CD14-positive monocyte (primary cell): ENCODE data around the gene GPR26. TPM values are rescaled to one million over a fixed set of nuclear protein-coding genes. Genes with fewer than 3 reads are reported as not detected.

ENCODE experiments used
- DNase-seq, 3 donors: peaks; one replicate each; pipeline ENCODE4 v3.0.0-alpha.2; 2011 to 2022
- H2AFZ ChIP-seq: 2 replicates; pipeline ENCODE4 v1.6.0; 2012; ENCODE audit warnings: mild to moderate bottlenecking, low read depth, low read length, inconsistent platforms; ENCODE audit not compliant: insufficient read depth, poor library complexity, severe bottlenecking
- H3K27ac ChIP-seq, 2 donors: 1 replicate in 1 of 2; 2 replicates in 1 of 2; pipeline ENCODE4 v1.5.1; 2012 to 2013; ENCODE audit warnings: low read length in 2 of 2, control low read depth in 1 of 2, inconsistent platforms in 1 of 2, low read depth in 1 of 2, mild to moderate bottlenecking in 1 of 2
- H3K27me3 ChIP-seq, 2 donors: one replicate each; pipeline versions ENCODE4 v1.6.0 to v1.6.1; 2011 to 2013; ENCODE audit warnings: low read length in 2 of 2; ENCODE audit not compliant: control insufficient read depth in 2 of 2, insufficient read depth in 2 of 2
- H3K36me3 ChIP-seq, 2 donors: replicated peaks in 1 of 2; 1 replicate in 1 of 2; 2 replicates in 1 of 2; pipeline versions ENCODE4 v1.5.1 to v1.6.1; 2012 to 2013; ENCODE audit warnings: low read length in 2 of 2, control low read depth in 1 of 2, inconsistent platforms in 1 of 2, mild to moderate bottlenecking in 1 of 2; ENCODE audit not compliant: insufficient read depth in 2 of 2, control insufficient read depth in 1 of 2
- H3K4me1 ChIP-seq, 2 donors: 1 replicate in 1 of 2; 2 replicates in 1 of 2; pipeline versions ENCODE4 v1.5.1 to v1.6.1; 2012 to 2013; ENCODE audit warnings: low read length in 2 of 2, control low read depth in 1 of 2, inconsistent platforms in 1 of 2, mild to moderate bottlenecking in 1 of 2, moderate library complexity in 1 of 2; ENCODE audit not compliant: insufficient read depth in 2 of 2, control insufficient read depth in 1 of 2
- H3K4me2 ChIP-seq: replicated peaks from 2 replicates; pipeline ENCODE3; 2012; ENCODE audit warnings: low read length, moderate library complexity, mild to moderate bottlenecking; ENCODE audit not compliant: poor library complexity, severe bottlenecking; ENCODE audit errors: extremely low read depth
- H3K4me3 ChIP-seq, 3 experiments: fragments of 200-600 bp in 1 of 3; sonication (generic) in 1 of 3; replicated peaks in 1 of 3; 1 replicate in 2 of 3; 2 replicates in 1 of 3; pipeline ENCODE4 v1.5.1; 2011 to 2013; ENCODE audit warnings: low read length in 3 of 3, mild to moderate bottlenecking in 3 of 3, control low read depth in 2 of 3, low read depth in 2 of 3, inconsistent platforms in 1 of 3, moderate library complexity in 1 of 3
- H3K79me2 ChIP-seq: 2 replicates; pipeline ENCODE4 v1.6.0; 2012; ENCODE audit warnings: mild to moderate bottlenecking, control low read depth, inconsistent platforms, low read length, moderate library complexity; ENCODE audit not compliant: insufficient read depth
- H3K9ac ChIP-seq: 2 replicates; pipeline ENCODE4 v1.6.0; 2017; ENCODE audit warnings: low read length, mild to moderate bottlenecking; ENCODE audit not compliant: insufficient read depth, poor library complexity, severe bottlenecking
- H3K9me3 ChIP-seq, 2 donors: replicated peaks in 1 of 2; 1 replicate in 1 of 2; 2 replicates in 1 of 2; pipeline versions ENCODE4 v1.5.1 to v1.6.1; 2012 to 2013; ENCODE audit warnings: low read length in 2 of 2, control low read depth in 1 of 2; ENCODE audit not compliant: control insufficient read depth in 1 of 2, insufficient read depth in 1 of 2
- H4K20me1 ChIP-seq: 2 replicates; pipeline ENCODE4 v1.6.0; 2012; ENCODE audit warnings: mild to moderate bottlenecking, low read length, control low read depth, moderate library complexity; ENCODE audit not compliant: insufficient read depth
- H3K27ac Mint-ChIP-seq, 7 donors: one replicate each; pipeline ENCODE4 v1.8.0; 2020; ENCODE audit warnings: mild to moderate bottlenecking in 7 of 7, mixed read lengths in 7 of 7, moderate library complexity in 6 of 7, inconsistent platforms in 2 of 7
- H3K27me3 Mint-ChIP-seq, 3 donors: one replicate each; pipeline ENCODE4 v1.8.0; 2021 to 2022; ENCODE audit warnings: low read depth in 3 of 3, mild to moderate bottlenecking in 3 of 3, mixed read lengths in 3 of 3, moderate library complexity in 3 of 3, inconsistent platforms in 1 of 3
- H3K36me3 Mint-ChIP-seq, 2 donors: one replicate each; pipeline ENCODE4 v1.8.0; 2020; ENCODE audit warnings: mixed read lengths in 2 of 2, inconsistent platforms in 1 of 2, mild to moderate bottlenecking in 1 of 2
- H3K4me1 Mint-ChIP-seq: one replicate; pipeline ENCODE4 v1.8.0; 2020; ENCODE audit warnings: mild to moderate bottlenecking, mixed read lengths
- H3K4me3 Mint-ChIP-seq, 2 donors: one replicate each; pipeline ENCODE4 v1.8.0; 2020; ENCODE audit warnings: mild to moderate bottlenecking in 2 of 2, mixed read lengths in 2 of 2, moderate library complexity in 1 of 2
- H3K9me3 Mint-ChIP-seq, 7 donors: one replicate each; pipeline ENCODE4 v1.8.0; 2020 to 2022; ENCODE audit warnings: mixed read lengths in 7 of 7, mild to moderate bottlenecking in 6 of 7, moderate library complexity in 6 of 7, inconsistent platforms in 2 of 7
- CTCF ChIP-seq: fragments of 200-600 bp; IDR thresholded peaks from one replicate; pipeline ENCODE4 v1.8.0; 2022; ENCODE audit warnings: antibody characterized with exemption, mild to moderate bottlenecking
- WGBS: methylation state at CpG from one replicate; pipeline ENCODE4 v1.1.5; 2013; ENCODE audit warnings: missing lambda C conversion rate; ENCODE audit not compliant: insufficient coverage; 5-methylcytosine and 5-hydroxymethylcytosine counted together
- intact Hi-C, 2 donors: fragments of 100-400 bp; cut with micrococcal nuclease; formaldehyde crosslinking; loops; one replicate each; pipeline versions ENCODE4 v1.15.0 to v1.15.1; 2023
- polyA plus RNA-seq, 3 donors: library from polyadenylated mRNA; depleted of rRNA in 1 of 3; unstranded in 2 of 3; stranded (reverse) in 1 of 3; fragments of 300-500 nt in 2 of 3; fragments of >200 nt in 1 of 3; fragmentation: Illumina TruSeq in 2 of 3; gene quantifications; 1 replicate in 2 of 3; 2 replicates in 1 of 3; pipeline ENCODE4 v1.2.3, GENCODE V29; 2012 to 2021

The GPR26 gene
- polyA plus RNA-seq, 3 donors = not detected

DNA sequence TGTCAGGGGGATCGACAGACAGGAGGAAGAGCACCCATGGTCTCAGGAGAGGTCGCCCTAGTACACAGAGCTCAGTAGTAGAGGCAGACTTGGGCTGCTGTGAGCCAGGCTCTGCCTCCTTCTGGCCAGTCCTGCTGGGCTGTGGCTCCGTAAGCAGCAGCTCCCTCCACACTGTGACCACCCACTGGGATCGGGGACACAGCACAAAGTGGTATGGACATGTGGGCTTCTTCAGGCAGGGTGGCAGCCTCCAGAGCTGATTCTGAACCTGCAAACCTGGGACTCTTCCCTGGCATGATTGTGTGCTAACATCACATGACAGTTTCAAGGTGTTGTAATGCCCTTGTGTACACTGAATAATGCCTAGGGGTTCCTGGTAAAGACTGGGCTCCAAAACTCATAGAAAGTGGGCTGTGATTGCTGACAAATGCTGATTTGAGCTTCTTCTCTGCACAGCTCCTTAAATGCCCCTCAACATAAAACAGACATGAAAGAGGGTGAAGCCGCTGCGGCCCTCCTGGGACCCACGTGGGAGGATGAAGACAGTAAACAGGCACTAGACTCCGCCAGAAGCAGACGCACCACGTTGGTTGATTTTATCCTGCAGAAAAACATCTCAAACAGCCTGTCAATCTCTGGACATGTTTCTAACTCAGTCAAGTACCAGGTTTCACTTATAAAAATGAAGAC lies 76.7 kb downstream of the GPR26 start:
- peaks cover 0 to 5% (median 3%) of the 10 kb centered on the region in 7 donors for H3K9me3 Mint-ChIP-seq
- H3K27ac Mint-ChIP-seq = no peak overlapping the region
- no peaks in the 10 kb centered on the region for H3K4me1 Mint-ChIP-seq
- H3K4me3 Mint-ChIP-seq = no peak overlapping the region
- Histone ChIP-seq H2AFZ (no peak overlapping the region), H3K9me3 (no peaks in the 10 kb centered on the region), H3K27me3 (no peaks in the 10 kb centered on the region), H3K79me2 (no peaks in the 10 kb centered on the region), H3K4me1 (no peaks in the 10 kb centered on the region), H3K27ac (no peak overlapping the region), H3K4me2 (no peak overlapping the region), H4K20me1 (no peaks in the 10 kb centered on the region), H3K4me3 (no peak overlapping the region), H3K9ac (no peak overlapping the region), H3K36me3 (no peaks in the 10 kb centered on the region)
- intact Hi-C loops = no loop called here
- WGBS = 67% methylated on average over 8 of the region's 10 CpGs
- TF ChIP-seq CTCF = no peak
- H3K27me3 Mint-ChIP-seq = peaks cover 1 to 8% (median 5%) of the 10 kb centered on the region in 3 donors
- H3K36me3 Mint-ChIP-seq = no peaks in the 10 kb centered on the region
- DNase-seq = no peak

- Histone ChIP-seq H3K36me3 (no peaks in the 10 kb centered on the region), H4K20me1 (no peaks in the 10 kb centered on the region), H3K27me3 (no peaks in the 10 kb centered on the region), H3K4me3 (no peak overlapping the region), H3K4me1 (no peaks in the 10 kb centered on the region), H3K27ac (no peak overlapping the region), H3K9me3 (no peaks in the 10 kb centered on the region), H3K9ac (no peak overlapping the region), H2AFZ (no peak overlapping the region), H3K4me2 (no peak overlapping the region), H3K79me2 (no peaks in the 10 kb centered on the region)
- Mint-ChIP-seq H3K4me3 (no peak overlapping the region), H3K27ac (no peak overlapping the region), H3K36me3 (no peaks in the 10 kb centered on the region), H3K27me3 (peaks cover 1 to 8% (median 5%) of the 10 kb centered on the region in 3 donors), H3K9me3 (peaks cover 0 to 2% (median 0%) of the 10 kb centered on the region in 7 donors), H3K4me1 (no peaks in the 10 kb centered on the region)
- 89% methylated on average over 13 of the region's 13 CpGs for WGBS
- intact Hi-C loops = no loop called here
- TF ChIP-seq CTCF = no peak
- no peak for DNase-seq
These were observed 77.5 kb downstream of the GPR26 start for GRCh38 chr10:123743441-123744223.
